Activated T-cell treated with anti-CD3 and anti-CD28 coated beads for 1 hour (primary cell): Measurements from ENCODE around the gene WAC.

Source experiments
- DNase-seq: peaks from one replicate; pipeline ENCODE4 v3.0.0-alpha.2; 2020; ENCODE audit warnings: low read depth

Gene WAC

DNA sequence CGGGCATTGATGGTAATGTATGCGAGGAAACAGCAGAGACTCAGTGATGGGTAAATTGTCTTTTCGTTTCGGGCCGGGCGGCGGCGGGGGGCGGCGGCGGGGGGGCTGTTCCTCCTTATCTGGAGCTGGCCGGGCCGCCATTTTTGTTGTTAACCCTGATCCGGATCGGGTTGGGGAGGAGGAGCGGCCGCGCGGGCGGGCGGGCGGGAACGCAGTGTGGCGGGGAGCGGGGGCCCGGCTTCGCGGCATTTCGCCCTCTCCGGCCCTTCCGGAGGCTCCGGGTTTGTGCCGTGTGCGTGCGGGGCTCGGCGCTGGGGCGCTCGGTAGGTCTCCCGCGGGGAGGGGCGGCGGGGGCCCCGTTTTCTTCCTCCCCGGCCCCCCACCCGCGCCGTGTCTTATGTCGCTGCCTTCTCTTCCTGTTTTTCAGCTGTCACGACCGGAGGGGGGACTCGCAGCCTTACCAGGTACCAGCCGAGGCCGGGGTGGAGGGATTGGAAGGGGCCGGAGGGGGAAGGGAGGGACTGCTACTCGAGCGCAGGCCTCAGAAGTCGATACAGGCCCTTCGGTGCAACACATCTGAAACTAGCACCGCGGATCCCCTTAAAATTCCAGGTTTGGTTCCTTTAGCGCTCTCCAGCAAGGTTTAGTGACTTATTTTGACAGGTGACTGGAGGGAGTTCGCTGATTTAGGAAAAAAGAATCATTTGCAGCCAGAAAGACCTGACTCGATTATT, 820 bp downstream of the WAC start:
- peak; percentile 54 for DNase-seq

DNA sequence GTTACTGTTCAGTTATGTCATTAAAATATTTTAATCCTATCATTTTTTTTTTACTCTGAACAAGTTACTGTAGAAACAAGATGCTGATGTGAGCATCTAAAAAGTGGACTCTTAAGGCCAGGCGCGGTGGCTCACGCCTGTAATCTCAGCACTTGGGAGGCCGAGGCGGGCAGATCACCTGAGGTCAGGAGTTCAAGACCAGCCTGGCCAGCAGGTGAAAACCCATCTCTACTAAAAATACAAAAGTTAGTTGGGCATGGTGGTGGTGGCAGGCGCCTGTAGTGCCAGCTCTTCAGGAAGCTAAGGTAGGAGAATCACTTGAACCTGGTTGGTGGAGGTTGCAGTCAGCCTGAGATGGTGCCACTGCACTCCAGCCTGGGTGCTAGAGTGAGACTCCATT, 2.9 kb downstream of the WAC start:
- DNase-seq: no peak

DNA sequence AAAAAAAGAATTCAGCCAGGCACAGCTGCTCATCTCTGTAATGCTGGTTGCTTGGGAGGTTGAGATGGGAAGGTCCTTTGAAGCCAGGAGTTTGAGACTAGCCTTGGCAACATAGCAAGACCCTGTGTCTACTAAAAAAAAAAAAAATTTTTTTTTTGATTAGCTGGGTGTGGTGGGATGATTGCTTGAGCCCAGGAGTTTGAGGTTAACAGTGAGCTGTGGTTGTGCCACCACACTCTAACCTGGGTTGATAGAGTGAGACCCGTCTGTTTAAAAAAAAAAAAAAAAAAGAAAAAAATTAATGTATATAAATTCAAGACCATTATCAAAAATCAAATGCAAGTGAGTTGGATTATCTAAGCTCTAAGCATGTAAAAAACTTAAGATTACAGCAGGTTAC, 5.7 kb downstream of the WAC start:
- no peak for DNase-seq

DNA sequence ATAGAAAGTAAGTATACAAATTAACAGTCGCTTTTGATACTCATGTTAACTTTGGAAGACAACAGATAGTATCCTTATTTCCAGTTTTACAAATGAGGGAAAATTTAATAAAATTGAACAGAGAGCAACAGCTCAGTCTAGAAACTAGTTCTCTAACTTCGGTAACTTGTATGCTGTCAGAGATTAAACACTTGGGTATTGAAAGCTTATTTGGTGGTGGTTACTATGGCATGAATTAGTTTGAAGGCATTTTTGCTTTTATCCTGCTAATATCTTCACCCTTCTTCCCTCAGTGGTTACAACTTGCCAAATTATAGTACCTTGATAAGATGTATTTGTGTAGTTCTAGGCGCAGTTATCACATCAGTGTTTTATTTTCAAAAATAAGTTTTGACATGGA, 7.2 kb downstream of the WAC start:
- DNase-seq: no peak

DNA sequence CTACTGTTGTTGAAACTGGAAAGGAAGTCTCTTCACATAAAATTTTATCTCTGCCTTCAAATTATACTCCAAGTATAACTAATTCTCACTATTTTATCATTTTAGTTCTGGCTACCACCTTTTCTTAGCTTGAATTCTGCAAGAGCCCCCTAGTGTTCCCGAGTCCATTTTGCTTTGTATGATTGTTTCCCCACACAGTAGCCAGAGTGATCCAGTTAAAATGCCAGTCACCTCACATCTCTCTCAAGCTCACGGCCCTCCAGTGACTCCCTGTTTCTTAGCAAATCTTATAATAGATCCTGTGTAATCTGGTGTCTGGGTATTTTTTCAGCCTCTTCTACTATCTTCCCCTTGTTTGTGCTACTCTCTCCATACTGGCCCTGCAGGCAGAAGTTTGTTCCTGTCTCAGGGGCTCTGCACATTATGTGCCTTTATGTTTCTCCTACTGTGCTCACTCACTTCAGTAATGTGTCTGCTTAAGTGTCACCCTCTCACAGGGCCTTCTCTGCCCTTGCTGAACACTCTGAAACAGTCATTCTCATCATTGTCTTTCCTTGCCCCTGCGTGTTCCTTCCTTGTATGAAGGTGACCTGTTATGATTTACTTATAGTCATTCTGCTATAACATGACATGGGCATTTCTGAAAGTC, 8.9 kb downstream of the WAC start:
- no peak for DNase-seq

DNA sequence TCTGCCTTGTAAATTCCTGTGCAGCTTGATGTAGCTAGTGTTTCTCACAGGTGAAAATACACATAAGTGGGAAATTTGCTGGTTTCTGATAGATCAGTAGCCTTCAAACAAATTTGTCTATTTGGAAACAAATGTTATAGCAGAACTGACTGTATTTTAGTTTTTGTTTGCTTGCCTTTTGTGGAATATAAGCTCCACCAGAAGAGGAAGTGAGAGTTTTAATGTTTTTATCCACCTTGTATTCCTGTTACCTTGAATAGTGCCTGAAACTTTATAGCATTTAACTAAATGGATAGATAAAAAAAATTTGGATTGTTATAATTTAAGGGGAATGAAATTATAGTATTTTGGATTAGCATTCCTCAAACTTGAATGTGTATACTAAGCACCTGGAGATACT, 9.8 kb downstream of the WAC start:
- DNase-seq: no peak

DNA sequence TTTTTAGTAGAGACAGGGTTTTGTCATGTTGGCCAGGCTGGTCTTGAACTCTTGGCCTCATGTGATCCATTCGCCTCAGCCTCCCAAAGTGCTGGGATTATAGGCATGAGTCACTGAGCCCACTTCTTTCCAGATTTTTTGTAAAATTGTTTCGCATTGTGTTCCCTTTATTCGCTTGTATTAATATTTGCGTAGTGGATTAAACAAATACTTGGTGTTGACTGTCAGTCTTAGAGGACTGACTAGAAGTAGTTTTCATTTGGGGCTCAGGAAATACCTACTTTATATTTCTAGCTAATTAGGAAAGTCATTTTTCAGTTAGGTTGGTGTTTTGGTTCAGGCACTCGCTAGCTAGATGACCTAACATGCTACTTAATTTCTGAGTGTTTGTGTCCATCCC, 11.1 kb downstream of the WAC start:
- DNase-seq: no peak

DNA sequence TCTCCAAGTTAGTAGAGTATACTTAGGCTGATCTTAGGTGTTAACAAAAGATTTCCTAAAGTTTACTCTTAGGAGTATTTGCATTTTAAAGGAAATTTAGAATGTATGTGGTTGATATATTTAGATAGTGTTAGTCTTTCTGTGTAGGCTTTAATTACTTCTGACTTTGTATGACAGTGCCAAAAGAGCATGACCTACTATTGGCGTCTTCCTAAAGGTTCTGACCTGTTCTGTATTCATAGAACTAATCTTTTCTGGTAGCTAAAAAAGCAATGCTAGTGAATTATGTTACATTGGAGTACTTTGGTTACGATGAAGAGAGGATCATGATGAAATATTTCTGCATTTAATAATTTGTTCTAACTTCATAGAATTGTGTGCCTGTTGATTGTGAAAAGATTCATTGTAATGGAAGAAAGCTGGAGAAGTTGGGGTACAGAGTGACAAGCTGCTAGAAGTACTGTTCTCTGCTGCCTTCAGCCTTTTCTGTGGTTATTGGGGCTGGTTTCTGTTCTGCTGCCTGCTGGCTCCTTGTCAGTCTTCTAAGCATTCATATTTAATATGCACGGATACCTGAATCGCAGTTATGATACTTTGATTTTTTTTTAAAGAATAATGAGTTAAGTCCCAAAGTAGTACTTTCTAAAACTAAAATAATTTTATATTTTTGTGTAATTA, 13.2 kb downstream of the WAC start:
- no peak for DNase-seq

DNA sequence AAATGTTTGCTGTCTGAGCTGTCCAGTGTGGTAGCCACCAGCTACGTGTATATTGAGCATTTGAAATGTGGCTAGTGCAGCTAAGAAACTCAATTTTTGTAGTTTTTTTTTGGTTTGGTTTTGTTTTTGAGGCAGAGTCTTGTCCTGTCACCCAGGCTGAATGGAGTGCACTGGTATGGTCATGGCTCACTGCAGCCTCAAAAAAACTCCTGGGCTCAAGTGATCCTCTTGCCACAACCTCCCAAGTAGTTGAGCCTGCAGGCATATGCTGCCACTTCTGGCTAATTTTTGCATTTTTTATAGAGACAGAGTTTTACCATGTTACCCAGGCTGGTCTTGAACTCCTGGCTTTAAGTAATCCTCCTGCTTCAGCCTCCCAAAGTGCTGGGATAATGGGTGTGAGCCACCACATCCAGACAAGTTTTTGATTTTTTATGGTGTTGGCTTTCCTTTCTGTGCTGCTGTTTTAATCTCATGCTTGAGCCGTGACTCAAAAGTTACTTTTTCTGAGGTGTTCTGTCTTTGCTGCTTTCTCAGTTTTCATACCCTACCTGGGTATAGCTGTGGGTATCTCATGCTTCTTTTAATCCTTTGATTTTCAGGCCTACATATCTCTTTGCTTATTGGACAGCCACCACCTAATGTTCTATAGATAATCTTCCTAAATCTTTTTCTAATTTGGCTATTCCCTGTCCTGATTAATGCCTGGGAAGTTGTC, 16.0 kb downstream of the WAC start:
- DNase-seq: no peak

DNA sequence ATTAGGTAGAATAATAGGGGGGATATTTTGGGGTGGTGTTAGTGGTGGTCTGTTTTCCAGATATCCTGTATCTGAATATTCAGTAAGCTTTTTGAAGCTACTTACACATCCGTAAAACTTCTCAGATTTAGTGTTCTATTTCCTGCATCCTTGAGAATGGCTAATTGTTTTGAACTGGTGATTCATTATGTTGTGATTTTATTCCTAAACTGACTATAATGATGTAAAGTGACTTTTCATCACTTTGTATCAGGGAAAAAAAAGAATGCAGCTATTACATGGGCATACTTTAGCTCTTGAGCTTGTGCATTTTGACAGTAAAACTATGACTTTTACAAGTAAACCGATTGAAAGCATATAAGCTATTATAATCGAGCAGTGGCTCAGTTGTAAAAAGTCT, 18.2 kb downstream of the WAC start:
- DNase-seq: no peak

DNA sequence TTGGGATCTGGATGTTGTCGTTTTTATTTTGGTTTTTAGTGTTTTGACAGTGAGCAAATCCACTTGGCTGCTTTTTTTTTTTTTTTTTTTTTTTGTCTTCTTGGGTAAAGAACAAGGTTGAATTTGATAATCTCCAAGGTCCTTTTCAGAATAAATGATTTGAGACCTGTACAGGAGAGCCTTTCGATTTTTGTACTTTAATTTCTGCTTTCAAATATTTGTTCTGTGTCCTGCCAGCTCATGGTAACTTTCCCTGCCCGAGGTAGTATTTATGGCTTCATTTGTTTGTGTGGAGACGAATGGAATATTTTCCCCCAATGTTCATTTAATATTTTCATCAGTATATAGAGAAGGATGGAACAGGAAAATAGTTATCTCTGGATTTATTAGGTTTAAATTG, 19.9 kb downstream of the WAC start:
- no peak for DNase-seq

DNA sequence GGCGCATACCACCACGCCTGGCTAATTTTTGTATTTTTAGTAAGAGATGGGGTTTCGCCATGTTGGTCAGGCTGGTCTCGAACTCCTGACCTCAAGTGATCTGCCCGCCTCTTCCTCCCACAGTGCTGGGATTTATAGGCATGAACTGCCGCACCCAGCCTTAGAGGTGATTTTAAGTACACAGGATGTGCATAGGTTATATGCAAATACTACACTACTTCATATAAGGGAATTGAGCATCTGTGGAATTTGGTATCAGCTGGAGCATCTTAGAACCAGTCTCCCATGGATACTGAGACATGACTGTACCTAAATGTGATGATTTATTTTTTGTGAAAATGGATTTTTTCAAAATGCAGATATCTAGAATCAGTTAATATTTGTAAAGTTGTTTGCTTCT, 21.1 kb downstream of the WAC start:
- DNase-seq: no peak

DNA sequence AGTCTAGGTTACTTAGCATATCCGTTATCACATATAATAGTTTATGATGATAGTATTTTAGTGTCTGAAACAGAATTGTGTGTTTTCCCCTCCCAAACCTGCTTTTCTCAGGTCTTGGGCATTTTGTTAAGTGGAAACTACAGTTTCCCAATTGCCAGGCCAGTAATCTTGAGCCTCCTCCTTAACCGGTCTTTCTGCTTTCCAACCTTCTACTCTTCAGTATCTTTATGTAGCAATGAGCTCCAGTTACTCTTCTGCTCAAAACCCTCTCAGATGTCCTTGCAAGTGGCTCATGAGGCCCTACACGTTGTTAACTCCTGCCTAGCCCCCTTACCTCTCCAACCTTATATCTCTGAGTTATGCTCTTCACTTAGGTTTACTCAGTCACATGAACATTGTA, 22.0 kb downstream of the WAC start:
- DNase-seq: no peak

DNA sequence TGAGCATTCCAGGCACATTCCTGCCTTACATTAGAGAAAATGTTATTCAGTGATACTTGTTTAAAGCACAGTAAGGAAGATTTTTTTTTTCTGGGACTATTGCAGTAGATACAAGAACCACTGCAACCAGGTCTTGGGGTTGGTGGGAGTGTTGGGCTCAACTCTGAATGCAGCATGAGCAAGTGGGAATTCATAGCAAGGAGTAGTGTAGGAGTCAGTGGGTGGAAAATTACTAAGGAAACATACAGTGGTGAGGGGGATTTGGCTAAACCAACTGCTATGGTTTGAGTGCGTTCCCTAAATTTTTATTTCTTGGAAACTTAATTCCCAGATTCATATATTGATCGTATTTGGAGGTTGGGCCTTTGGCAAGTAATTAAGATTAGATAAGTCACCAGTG, 22.4 kb downstream of the WAC start:
- DNase-seq: no peak

DNA sequence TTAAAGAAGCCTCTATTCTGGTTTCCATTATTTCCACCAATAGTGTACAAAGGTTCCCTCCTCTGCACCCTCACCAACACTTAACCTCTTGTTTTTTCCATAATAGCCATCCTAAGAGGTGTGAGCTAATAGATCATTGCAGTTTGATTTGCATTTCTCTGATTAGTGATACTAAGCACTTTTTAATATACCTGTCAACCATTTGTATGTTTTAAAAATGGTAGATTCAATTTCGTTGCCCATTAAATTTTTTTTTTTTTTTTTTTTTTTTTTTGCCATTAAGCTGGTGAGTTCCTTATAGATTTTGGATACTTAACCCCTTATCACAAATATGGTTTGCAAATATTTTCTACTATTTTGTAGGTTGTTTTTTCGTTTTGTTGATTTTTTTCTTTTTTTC, 23.2 kb downstream of the WAC start:
- no peak for DNase-seq

DNA sequence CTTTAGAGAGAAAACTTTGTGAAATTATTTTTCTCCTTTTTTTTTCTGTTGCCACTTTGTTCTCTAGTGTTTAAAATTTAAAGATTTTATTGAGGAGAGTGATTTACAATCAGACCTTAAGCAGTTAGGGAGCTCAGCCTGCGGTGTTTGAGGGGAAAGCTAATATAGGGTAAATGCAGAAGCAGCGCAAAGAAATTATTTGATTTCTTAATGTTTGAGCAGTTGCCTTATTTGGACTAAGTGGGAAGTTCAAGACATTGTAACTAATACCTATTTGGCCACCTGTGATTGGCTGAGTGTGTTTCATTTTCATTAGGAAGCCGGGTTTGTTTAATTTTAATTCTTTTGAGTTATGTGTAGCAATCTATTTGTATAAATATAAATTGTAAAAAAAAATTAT, 25.3 kb downstream of the WAC start:
- DNase-seq: no peak

DNA sequence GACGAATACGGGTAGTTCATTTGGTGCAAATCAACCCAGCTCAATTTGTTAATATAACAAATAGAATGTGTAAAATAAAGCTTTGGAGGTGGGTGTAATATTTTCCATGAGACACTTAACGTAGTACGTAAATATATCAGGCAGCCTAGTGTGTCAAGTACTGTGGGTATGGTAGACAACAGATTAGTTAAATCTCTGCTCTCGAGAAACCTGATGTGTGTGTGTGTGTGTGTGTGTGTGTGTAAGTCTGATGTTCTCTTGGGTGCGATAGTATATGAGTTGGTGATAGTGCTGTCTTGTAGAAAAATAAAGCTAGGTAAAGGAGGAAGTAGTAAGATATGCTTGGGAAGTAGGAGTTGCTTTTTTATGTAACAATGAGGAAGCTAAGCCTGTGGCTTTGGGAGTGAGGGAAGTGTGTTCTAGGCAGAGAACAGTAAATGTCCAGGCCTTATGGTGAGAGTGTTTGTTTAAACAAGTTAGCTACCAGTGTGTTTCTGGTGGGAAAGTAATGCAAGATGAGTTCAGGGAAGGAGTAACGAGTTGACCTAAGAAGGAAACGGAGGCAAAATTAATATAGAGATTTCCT, 26.1 kb downstream of the WAC start:
- DNase-seq: no peak

DNA sequence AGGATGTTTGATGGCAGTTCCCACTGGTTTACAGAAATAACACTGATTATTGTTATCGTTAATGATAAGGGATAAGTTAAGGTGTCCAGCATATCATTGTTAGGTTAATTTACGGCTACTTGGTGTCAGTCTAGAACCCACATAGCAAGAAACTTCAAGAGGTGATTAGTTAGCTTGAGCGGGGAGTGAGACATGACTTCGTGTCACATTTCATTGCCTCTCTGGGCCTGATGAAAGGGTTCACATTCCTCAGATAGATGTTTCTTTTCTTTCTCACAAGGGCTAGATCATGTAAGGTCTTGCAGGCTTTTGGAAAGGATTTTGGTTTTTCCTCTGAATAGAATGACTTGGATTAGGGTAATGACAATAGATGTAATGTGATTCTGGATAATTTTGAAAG, 26.7 kb downstream of the WAC start:
- DNase-seq: no peak

DNA sequence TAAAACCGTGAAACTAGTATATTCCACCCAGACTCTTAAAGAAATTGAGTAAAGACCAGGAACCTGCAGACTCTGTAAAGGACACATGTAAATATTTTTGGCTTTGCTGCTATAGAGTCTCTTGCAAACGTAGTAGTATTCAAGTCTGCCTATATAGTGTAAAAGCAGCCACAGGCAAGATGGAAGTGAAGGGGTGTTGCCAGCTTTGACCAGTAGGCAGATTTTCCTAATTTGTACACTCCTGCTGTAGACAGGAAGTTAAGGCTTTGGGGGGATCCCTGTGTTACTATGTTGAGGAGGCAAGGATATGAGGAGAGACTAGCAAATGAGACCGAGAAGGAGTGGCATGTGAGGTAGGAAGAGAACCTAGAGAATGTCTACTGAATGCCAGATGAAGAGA, 27.7 kb downstream of the WAC start:
- no peak for DNase-seq

DNA sequence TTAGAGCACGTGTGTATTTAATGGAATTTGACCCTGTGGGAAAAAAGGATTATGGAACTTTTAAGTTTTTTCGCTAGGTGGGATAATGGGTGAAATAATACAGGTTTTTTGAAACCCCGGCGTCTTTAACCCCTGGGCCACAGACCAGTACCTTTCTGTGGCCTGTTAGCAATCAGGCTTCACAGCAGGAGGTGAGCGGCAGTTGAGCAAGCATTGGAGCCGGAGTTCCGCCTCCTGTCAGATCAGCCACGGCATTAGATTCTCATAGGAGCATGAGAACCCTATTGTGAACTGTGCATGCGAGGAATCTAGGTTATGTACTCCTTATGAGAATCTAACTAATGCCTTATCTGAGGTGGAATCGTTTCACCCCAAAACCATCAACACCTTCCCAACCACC, 28.6 kb downstream of the WAC start:
- DNase-seq: no peak

DNA sequence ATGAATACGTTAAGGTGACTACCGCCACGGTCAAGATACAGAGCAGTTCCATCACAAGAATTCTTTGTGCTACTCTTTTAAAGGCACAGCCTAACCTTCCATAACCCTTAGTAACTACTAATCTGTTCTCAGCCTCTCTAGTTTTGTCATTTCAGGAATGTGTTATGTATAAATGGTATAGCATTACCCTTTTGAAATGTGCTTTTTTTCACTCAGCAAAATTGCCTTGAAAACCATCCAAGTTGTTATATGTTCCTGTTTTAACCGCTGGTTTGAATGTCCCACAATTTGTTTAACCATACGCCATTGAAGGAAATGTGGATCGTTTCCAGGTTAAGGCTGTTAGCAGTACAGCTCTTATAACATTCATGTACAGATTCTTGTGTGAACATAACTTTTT, 32.0 kb downstream of the WAC start:
- DNase-seq: no peak

DNA sequence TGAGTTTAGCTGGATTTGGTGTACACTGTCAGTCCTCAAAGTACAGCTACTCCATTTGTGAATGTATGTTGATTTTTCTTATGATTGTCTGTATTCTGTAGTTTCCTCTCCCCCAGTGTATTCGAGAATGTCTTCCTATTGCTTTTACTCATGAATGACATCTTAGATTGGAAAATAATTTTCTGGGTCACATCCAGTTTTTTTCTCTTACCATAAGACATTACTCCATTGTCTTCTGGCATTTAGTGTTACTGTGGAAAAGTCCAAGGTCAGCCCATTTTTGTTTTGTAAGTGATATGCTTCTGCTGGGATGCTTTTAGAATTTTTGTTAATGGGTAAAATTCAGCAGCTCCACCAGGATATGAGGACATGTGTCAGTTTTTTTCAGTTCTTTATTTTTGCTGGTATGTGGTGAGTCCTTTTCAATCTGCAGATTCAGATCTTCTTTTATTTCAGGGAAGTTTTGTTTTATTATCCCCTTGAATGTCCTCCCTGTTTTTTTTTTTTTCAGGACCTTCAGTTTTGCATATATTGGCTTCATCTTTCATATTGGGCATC, 33.6 kb downstream of the WAC start:
- DNase-seq: no peak
